ENCODE results near the gene DNAH9. TPM values are rescaled to one million over a fixed set of nuclear protein-coding genes. Genes with fewer than 3 reads are reported as not detected.
"Not testable (repeated sequence)": the region's sequence is repeated elsewhere in the genome, so short reads cannot be mapped to it uniquely, and the experiment has no call there.

DNAH9 gene
- total RNA-seq, 1 experiment from 2014 or later, result not detected

DNA sequence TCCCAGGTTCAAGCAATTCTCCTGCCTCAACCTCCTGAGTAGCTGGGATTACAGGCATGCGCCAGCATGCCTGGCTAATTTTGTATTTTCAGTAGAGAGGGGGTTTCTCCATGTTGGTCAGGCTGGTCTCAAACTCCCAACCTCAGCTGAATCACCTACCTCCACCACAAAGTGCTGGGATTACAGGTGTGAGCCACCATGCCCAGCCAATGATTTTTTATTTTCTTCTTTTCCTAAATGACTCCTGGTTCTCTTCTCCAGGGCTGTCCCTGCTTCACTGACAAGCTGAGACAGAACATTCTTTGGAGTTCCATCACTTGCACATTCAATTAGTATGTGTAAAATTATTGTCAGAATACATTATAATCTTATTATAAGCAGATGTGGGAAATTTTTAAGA lies 351.3 kb downstream of the DNAH9 start:
- not testable (repeated sequence) for DNase-seq (ENCODE audit: extremely low read depth, low read depth)

- DNase-seq (ENCODE audit: extremely low read depth, low read depth), result no peak
Measured at GRCh38 chr17:11950771-11951519, 352.7 kb downstream of the DNAH9 start.

DNA sequence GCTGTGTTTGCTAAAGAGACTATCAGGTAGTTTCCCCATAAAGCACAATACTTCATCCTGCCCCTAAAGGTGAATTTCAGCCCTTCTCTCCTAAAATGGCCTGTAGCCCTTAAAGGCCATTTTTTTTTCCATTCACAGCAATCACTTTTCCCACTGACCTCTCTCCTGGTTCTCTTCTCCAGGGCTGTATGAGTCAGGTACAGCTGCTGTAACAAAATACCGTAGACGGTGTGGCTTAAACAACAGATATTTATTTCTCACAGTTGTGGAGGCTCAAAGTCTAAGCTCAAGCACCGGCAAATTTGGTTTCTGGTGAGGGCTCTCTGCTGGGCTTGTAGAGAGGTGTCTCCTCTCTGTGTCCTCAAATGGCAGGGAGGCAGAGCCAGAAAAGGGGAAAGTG lies 354.3 kb downstream of the DNAH9 start:
- no peak for DNase-seq (ENCODE audit: extremely low read depth, low read depth)

DNA sequence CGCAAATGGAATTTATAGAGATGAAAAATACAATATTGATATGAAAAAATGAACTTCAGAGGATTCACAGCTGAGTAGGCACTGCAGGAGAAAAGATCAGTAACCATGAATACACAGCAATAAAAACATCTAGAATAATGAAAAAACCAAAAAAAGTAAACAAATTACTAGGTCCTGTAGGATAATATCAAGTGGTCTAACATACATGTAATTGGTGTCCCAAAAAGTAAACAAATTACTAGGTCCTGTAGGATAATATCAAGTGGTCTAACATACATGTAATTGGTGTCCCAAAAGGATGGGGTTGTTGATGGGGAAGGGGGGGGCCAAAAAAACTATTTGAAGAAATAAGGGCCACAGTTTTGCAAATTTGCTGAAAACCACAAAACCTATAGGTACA lies 355.7 kb downstream of the DNAH9 start:
- DNase-seq (ENCODE audit: extremely low read depth, low read depth), result no peak

DNA sequence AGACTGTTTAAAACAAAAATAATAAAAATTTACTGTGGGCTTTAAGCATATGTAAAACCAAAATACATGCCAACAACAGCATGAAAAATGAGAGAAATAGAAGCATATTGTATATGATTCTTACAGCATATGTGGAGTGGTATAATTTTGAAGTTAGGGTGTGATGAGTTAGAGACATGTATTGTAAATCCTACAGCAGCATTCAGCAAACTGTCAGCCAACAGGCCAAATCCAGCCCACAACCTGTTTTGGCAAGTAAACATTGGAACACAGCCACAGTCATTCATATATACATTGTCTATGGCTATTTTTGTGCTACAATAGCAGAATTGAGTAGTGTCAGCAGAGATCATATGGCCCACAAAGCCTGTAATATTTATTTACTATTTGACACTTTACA lies 356.7 kb downstream of the DNAH9 start:
- no peak for DNase-seq (ENCODE audit: extremely low read depth, low read depth)

GRCh38 chr17:11969565-11969964 lies 371.3 kb downstream of the DNAH9 start:
- no peak for DNase-seq (ENCODE audit: extremely low read depth, low read depth)

- not testable (repeated sequence) for DNase-seq (ENCODE audit: extremely low read depth, low read depth)
Measured at GRCh38 chr17:11972741-11973140, 374.5 kb downstream of the DNAH9 start.

DNA sequence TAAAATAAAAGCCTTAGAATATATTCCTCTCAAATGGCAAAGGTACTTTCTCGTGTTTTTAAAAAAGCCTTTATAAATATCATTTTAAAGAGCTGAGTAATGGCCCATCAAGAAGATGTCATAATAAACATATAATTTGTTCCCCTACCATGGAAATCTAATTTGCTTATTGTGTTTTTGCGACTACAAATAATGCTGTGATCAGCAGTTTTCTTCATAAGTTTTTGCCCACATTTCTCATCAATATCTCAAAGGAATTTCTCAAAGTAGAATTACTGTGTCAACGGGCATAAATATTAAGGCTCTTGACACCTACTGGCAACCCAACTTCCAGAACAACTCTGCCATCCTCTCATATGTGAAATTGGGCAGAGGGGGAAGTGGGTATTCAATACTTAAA lies 381.5 kb downstream of the DNAH9 start:
- no peak for DNase-seq (ENCODE audit: extremely low read depth, low read depth)

- no peak for DNase-seq (ENCODE audit: extremely low read depth, low read depth)
Measured at GRCh38 chr17:11980813-11981212, 382.5 kb downstream of the DNAH9 start.

GRCh38 chr17:11981862-11982261 lies 383.6 kb downstream of the DNAH9 start:
- no peak for DNase-seq (ENCODE audit: extremely low read depth, low read depth)

GRCh38 chr17:11986179-11986941 lies 388.1 kb downstream of the DNAH9 start:
- no peak for DNase-seq (ENCODE audit: extremely low read depth, low read depth)

DNA sequence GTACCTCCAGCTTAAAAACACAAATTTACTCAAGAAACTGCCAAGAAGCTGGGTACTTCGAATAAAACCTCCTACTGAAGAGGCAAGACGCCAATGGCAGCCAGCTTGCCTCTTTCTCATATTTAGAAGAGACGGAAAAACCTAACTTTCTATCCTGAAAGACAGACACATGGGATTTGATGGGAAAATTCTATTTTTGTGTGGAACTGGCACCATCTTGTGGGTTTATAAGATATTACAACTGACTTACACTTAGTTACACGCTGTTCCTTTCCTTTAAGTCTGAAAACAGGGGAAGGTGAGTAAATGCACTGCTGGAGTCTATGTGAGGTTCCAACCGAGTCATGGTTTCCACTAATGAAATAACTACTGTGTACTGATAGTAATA lies 388.7 kb downstream of the DNAH9 start:
- DNase-seq (ENCODE audit: extremely low read depth, low read depth), result peak; percentile 44

GRCh38 chr17:11990363-11990983 lies 392.2 kb downstream of the DNAH9 start:
- DNase-seq (ENCODE audit: extremely low read depth, low read depth), result no peak

- DNase-seq (ENCODE audit: extremely low read depth, low read depth), result no peak
Measured at GRCh38 chr17:11991461-11991860, 393.2 kb downstream of the DNAH9 start.

DNA sequence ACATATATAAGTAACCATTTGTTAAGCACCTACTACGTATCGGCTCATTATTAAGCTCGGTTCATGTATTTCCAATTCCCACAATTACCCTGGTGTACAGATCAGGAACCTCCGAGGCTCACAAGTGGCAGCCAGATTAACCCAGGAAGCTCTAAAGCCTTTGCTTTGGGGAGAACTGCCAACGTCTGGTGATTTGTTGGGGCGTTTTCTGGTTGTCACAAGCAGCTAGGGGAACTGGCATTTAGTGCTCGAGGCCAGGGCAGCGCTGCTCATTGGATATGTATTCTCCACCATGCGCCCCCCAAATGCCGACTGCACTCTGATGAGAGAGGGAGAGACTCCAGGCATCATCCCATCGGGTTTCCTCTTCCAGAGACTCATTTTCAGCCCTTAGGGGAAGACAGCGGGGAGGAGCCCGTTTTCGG lies 398.5 kb downstream of the DNAH9 start:
- DNase-seq (ENCODE audit: extremely low read depth, low read depth), result peak; percentile 29

- DNase-seq (ENCODE audit: extremely low read depth, low read depth), result peak; percentile 94
Measured at GRCh38 chr17:11997147-11997971, 399.1 kb downstream of the DNAH9 start, which contains the start of gene ZNF18. Gene ZNF18, minus strand, starts transcription at chr17:11997475. Its CDS starts 4,646 bp downstream, at chr17:11992829.

- no peak for DNase-seq (ENCODE audit: extremely low read depth, low read depth)
Measured at GRCh38 chr17:11997972-11998233, 399.6 kb downstream of the DNAH9 start.

- DNase-seq (ENCODE audit: extremely low read depth, low read depth), result no peak
Measured at GRCh38 chr17:11999696-12000095, 401.4 kb downstream of the DNAH9 start.

GRCh38 chr17:12007466-12007865 lies 409.2 kb downstream of the DNAH9 start:
- DNase-seq (ENCODE audit: extremely low read depth, low read depth), result no peak

All from NCI-H460 (cell line).